ENCODE data around the gene XPR1.

GRCh38 chr1:180670681-180671080 lies 38.9 kb downstream of the XPR1 start:
- TF ChIP-seq POLR2A (IDR thresholded peaks at IDR 0.05) (no peak), POLR2AphosphoS5 (IDR thresholded peaks at IDR 0.05) (no peak), CTCF (IDR thresholded peaks at IDR 0.05) (no peak), EP300 (IDR thresholded peaks at IDR 0.05; ENCODE audit: low read depth) (no peak)

Measured in transverse colon (tissue), 4 donors.